ENCODE data around the gene KRT17.

The KRT17 gene

GRCh38 chr17:41581366-41582060, 42.9 kb downstream of the KRT17 start:
- no peak for TF ChIP-seq CTCF (IDR thresholded peaks at IDR 0.05; ENCODE audit: control insufficient read depth, insufficient read depth, low read depth, low read length, missing control alignments)
- no peak for DNase-seq (ENCODE audit: low read depth)
- no peak overlapping the region for H3K4me3 ChIP-seq (ENCODE audit: control insufficient read depth, low read depth, low read length)

GRCh38 chr17:41580687-41581365, 43.5 kb downstream of the KRT17 start:
- no peak for TF ChIP-seq CTCF (IDR thresholded peaks at IDR 0.05; ENCODE audit: control insufficient read depth, insufficient read depth, low read depth, low read length, missing control alignments)
- H3K4me3 ChIP-seq (ENCODE audit: control insufficient read depth, low read depth, low read length) = no peak overlapping the region
- DNase-seq (ENCODE audit: low read depth) = no peak

GRCh38 chr17:41580244-41580575, 44.2 kb downstream of the KRT17 start:
- TF ChIP-seq CTCF (IDR thresholded peaks at IDR 0.05; ENCODE audit: control insufficient read depth, insufficient read depth, low read depth, low read length, missing control alignments) = no peak
- H3K4me3 ChIP-seq (ENCODE audit: control insufficient read depth, low read depth, low read length) = no peak overlapping the region
- DNase-seq (ENCODE audit: low read depth) = no peak

- peak; percentile 83 for TF ChIP-seq CTCF (IDR thresholded peaks at IDR 0.05; ENCODE audit: control insufficient read depth, insufficient read depth, low read depth, low read length, missing control alignments)
- DNase-seq (ENCODE audit: low read depth) = peak; percentile 33
- H3K4me3 ChIP-seq (ENCODE audit: control insufficient read depth, low read depth, low read length) = no peak overlapping the region
These were observed 44.7 kb downstream of the KRT17 start for GRCh38 chr17:41579484-41580243.

- DNase-seq (ENCODE audit: low read depth) = no peak
- no peak overlapping the region for H3K4me3 ChIP-seq (ENCODE audit: control insufficient read depth, low read depth, low read length)
These were observed 45.4 kb downstream of the KRT17 start for GRCh38 chr17:41578971-41579370.

More at GRCh38 chr17:41578971-41579370, 45.4 kb downstream of the KRT17 start:
- no peak for TF ChIP-seq CTCF (IDR thresholded peaks at IDR 0.05; ENCODE audit: control insufficient read depth, insufficient read depth, low read depth, low read length, missing control alignments)
